H1 (cell line): Measurements from ENCODE around the gene TSPAN5.

Experiments used
- CTCF ChIP-seq, 3 experiments: IDR thresholded peaks; 1 replicate in 2 of 3; 2 replicates in 1 of 3; pipeline versions ENCODE4 v1.5.1 to v1.6.1; 2011; ENCODE audit warnings: low read length in 3 of 3, mild to moderate bottlenecking in 3 of 3, inconsistent platforms in 2 of 3, low read depth in 1 of 3, moderate library complexity in 1 of 3; ENCODE audit not compliant: insufficient read depth in 1 of 3; ENCODE audit errors: control extremely low read depth in 1 of 3
- EGR1 ChIP-seq: IDR thresholded peaks from 2 replicates; pipeline ENCODE4 v1.6.1; 2011; ENCODE audit warnings: low read depth, low read length, borderline replicate concordance
- EP300 ChIP-seq, 2 experiments: IDR thresholded peaks; 1 replicate in 1 of 2; 2 replicates in 1 of 2; pipeline ENCODE4 v1.6.1; 2011 to 2012; ENCODE audit warnings: low read depth in 2 of 2, low read length in 2 of 2, mild to moderate bottlenecking in 2 of 2, borderline replicate concordance in 1 of 2, inconsistent platforms in 1 of 2, moderate library complexity in 1 of 2
- EZH2 ChIP-seq: fragments of 200-600 bp; sonication (generic); IDR thresholded peaks from 2 replicates; pipeline ENCODE4 v1.7.1; 2012; ENCODE audit warnings: low read depth, mild to moderate bottlenecking, moderate library complexity, low read length, inconsistent platforms; ENCODE audit not compliant: severe bottlenecking
- GTF2F1 ChIP-seq: IDR thresholded peaks from 2 replicates; pipeline ENCODE4 v1.6.1; 2012; ENCODE audit warnings: low read depth, low read length, improper control_type of control experiment, borderline replicate concordance
- HDAC2 ChIP-seq, 2 experiments: fragments of 300-600 bp in 1 of 2; sonication (generic) in 1 of 2; IDR thresholded peaks; 2 replicates each; pipeline ENCODE4 v1.6.1; 2011 to 2012; ENCODE audit warnings: low read depth in 2 of 2, low read length in 2 of 2, mild to moderate bottlenecking in 2 of 2, moderate library complexity in 2 of 2, borderline replicate concordance in 1 of 2, inconsistent platforms in 1 of 2
- KDM5A ChIP-seq: fragments of 200-600 bp; IDR thresholded peaks from 2 replicates; pipeline ENCODE4 v1.7.1; 2012; ENCODE audit warnings: mild to moderate bottlenecking, low read length, inconsistent platforms, mixed read lengths
- POLR2A ChIP-seq, 2 experiments: IDR thresholded peaks; 1 replicate in 1 of 2; 2 replicates in 1 of 2; pipeline ENCODE4 v1.6.1; 2011; ENCODE audit warnings: low read depth in 2 of 2, low read length in 2 of 2, mild to moderate bottlenecking in 2 of 2; ENCODE audit errors: control extremely low read depth in 1 of 2
- RAD21 ChIP-seq, 2 experiments: IDR thresholded peaks in 1 of 2; conservative IDR thresholded peaks in 1 of 2; 2 replicates each; pipeline ENCODE4 v1.6.1; 2011; ENCODE audit warnings: low read depth in 2 of 2, low read length in 2 of 2, improper control_type of control experiment in 1 of 2, inconsistent platforms in 1 of 2, mild to moderate bottlenecking in 1 of 2, moderate library complexity in 1 of 2
- SP2 ChIP-seq: IDR thresholded peaks from 2 replicates; pipeline ENCODE4 v1.6.1; 2012; ENCODE audit warnings: mild to moderate bottlenecking, low read length, inconsistent platforms
- SUZ12 ChIP-seq: fragments of 200-600 bp; sonication (generic); IDR thresholded peaks from 2 replicates; pipeline ENCODE4 v1.6.1; 2012; ENCODE audit warnings: mild to moderate bottlenecking, inconsistent platforms, low read length, moderate library complexity, mixed read lengths

GRCh38 chr4:98653890-98654867, 4.2 kb downstream of the TSPAN5 start:
- TF ChIP-seq SP2 (no peak), POLR2A (IDR thresholded peaks at IDR 0.05; ENCODE audit: control extremely low read depth in 1 of 2, low read depth in 2 of 2, low read length in 2 of 2) (no peak), CTCF (IDR thresholded peaks at IDR 0.05; ENCODE audit: control extremely low read depth in 1 of 3, insufficient read depth in 1 of 3, low read depth in 1 of 3, low read length in 3 of 3) (no peak), SUZ12 (no peak), EZH2 (no peak), HDAC2 (IDR thresholded peaks at IDR 0.05; ENCODE audit: borderline replicate concordance in 1 of 2, low read depth in 2 of 2, low read length in 2 of 2) (no peak), GTF2F1 (no peak), EP300 (IDR thresholded peaks at IDR 0.05; ENCODE audit: borderline replicate concordance in 1 of 2, low read depth in 2 of 2, low read length in 2 of 2) (no peak), RAD21 (IDR thresholded peaks at IDR 0.05 in 1 of 2, conservative IDR thresholded peaks at IDR 0.05 in 1 of 2; ENCODE audit: low read depth in 2 of 2, low read length in 2 of 2) (no peak), EGR1 (no peak), KDM5A (no peak)
